Omental fat pad (tissue), 4 donors: ENCODE data around the gene RXRB. TPM values are rescaled to one million over a fixed set of nuclear protein-coding genes. Genes with fewer than 3 reads are reported as not detected.
"Not testable (repeated sequence)": the region's sequence is repeated elsewhere in the genome, so short reads cannot be mapped to it uniquely, and the experiment has no call there.

Source experiments
- ATAC-seq: fragments of 150-250 bp; one replicate; pipeline ENCODE4 v1.9.1; 2016; ENCODE audit warnings: mild to moderate bottlenecking, moderate library complexity; ENCODE audit not compliant: low FRiP score
- DNase-seq: peaks from one replicate; pipeline ENCODE4 v3.0.0-alpha.2; 2019; ENCODE audit warnings: low spot score
- CTCF ChIP-seq, 3 donors: fragments of 450-650 bp; IDR thresholded peaks; one replicate each; pipeline ENCODE4 v1.5.1; 2016 to 2017; ENCODE audit warnings: antibody characterized with exemption in 3 of 3, mild to moderate bottlenecking in 3 of 3, moderate library complexity in 2 of 3
- total RNA-seq, 4 donors: library from RNA; depleted of rRNA; stranded (reverse); fragments of >200 nt; gene quantifications; one replicate each; pipeline ENCODE4 v1.1.0, GENCODE V29; 2016

Gene RXRB
- total RNA-seq, 4 donors from 2014 or later: 19.9 to 35.9 (median 22.7) TPM

DNA sequence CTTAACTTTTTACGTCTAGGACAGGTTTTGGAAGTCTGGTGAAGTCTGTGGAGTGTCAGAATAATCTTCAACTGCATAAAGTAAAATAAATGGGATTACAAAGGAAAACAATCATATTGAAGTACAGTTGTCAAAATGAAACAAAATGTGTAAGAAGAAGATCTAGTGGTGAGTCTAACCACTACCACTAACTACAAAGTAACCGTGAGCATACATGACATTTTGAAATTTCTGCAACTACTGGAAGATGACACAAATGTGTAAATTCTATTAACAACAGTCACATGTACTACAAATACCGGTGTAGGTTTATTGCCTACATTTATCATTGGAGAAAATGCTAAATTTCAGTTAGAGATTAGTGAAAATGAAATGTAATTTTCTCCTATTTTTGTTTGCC, 41.5 kb upstream of the RXRB start:
- no peak for TF ChIP-seq CTCF (IDR thresholded peaks at IDR 0.05)
- DNase-seq (no peak), ATAC-seq (no peak)

DNA sequence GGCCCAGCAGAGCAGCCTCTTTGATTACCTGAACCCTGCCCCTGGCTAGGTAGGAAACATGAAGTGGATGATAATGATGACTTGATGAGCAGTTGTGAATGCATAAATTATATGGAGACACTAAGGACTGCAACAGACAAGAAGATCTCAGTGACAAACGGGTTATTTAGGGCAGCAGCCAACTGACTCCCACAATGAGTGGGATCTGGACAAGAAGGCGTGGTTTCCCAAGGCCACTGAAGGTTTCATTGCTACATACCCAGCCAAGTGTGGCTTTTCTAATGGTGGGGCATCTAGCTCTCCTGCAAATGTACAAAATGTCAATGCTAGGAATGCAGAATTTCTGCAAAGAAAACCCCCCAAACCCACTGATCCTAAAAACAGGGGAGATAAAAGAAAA, 37.3 kb upstream of the RXRB start:
- TF ChIP-seq CTCF (IDR thresholded peaks at IDR 0.05): no peak
- ATAC-seq (no peak), DNase-seq (no peak)

DNA sequence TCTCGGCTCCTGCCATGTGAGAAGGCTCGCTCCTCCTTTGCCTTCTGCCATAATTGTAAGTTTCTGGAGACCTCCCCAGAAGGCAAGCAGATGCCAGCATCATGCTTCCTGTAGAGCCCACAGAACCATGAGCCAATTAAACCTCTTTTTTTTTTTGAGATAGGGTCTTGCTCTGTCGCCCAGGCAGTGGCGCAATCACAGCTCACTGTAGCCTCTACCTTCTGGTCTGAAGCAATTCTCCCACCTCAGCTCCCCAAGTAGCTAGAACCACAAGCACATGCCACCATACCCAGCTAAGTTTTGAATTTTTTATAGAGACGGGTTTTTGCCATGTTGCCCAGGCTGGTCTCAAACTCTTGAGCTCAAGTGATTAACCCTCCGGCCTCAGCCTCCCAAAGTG, 36.4 kb upstream of the RXRB start:
- DNase-seq: no peak
- no peak for ATAC-seq
- no peak for TF ChIP-seq CTCF (IDR thresholded peaks at IDR 0.05)

- no peak for DNase-seq
- TF ChIP-seq CTCF (IDR thresholded peaks at IDR 0.05): no peak
- no peak for ATAC-seq
Measured at GRCh38 chr6:33236328-33236727, 35.9 kb upstream of the RXRB start.

DNA sequence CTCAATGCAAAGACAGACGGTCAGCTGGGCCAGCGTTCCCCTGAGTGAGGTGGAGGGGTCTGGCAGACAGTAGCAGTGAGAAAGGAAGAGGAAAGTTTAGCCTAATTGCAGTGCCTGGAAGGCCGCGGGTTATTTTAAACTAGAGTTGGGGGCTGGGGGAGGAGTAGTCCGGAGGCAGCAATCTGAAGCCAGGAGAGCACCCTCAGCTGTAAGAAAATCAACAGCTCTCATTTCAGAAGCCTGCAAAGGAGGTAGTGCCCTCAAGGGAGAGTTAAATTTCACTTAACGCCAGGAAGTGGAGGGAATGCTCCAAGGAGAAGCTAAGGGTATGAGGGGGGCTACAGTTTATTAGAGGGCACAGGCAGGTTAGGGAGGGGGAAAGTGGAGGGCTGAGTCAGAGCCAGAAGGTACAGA, 34.8 kb upstream of the RXRB start:
- ATAC-seq (no peak), DNase-seq (no peak)
- TF ChIP-seq CTCF (IDR thresholded peaks at IDR 0.05): no peak

- not testable (repeated sequence) for ATAC-seq, DNase-seq
Measured at GRCh38 chr6:33226503-33227120, 26.1 kb upstream of the RXRB start.

- DNase-seq (no peak), ATAC-seq (no peak)
- TF ChIP-seq CTCF (IDR thresholded peaks at IDR 0.05): no peak
Measured at GRCh38 chr6:33217681-33218080, 17.2 kb upstream of the RXRB start.

GRCh38 chr6:33217246-33217645, 16.8 kb upstream of the RXRB start:
- TF ChIP-seq CTCF (IDR thresholded peaks at IDR 0.05): no peak
- ATAC-seq (no peak), DNase-seq (no peak)
